Stimulated activated CD4-positive, alpha-beta T cell treated with anti-CD3 and anti-CD28 coated beads, TNF-alpha, amount 100 ng/mL, for 48 hours (primary cell): ENCODE data around the gene WAS.
"Not testable (repeated sequence)": the region's sequence is repeated elsewhere in the genome, so short reads cannot be mapped to it uniquely, and the experiment has no call there.

Experiments used
- DNase-seq, 3 donors: peaks; one replicate each; pipeline ENCODE4 v3.0.0-alpha.2; 2020; ENCODE audit warnings: low read depth in 3 of 3

WAS gene

DNA sequence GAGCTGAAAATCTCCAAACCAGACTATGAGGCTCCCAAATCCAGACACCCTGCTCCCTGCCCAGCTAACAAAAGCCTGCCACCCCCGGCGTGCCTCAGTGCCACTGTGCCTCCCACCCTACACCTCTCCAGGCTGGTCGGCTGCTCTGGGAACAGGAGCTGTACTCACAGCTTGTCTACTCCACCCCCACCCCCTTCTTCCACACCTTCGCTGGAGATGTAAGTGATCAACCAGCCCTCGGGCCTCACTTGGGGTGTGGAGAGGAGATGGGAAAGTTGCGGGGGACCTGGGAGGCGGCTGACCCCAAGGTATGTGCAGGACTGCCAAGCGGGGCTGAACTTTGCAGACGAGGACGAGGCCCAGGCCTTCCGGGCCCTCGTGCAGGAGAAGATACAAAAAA lies 1.8 kb downstream of the WAS start:
- no peak for DNase-seq

DNA sequence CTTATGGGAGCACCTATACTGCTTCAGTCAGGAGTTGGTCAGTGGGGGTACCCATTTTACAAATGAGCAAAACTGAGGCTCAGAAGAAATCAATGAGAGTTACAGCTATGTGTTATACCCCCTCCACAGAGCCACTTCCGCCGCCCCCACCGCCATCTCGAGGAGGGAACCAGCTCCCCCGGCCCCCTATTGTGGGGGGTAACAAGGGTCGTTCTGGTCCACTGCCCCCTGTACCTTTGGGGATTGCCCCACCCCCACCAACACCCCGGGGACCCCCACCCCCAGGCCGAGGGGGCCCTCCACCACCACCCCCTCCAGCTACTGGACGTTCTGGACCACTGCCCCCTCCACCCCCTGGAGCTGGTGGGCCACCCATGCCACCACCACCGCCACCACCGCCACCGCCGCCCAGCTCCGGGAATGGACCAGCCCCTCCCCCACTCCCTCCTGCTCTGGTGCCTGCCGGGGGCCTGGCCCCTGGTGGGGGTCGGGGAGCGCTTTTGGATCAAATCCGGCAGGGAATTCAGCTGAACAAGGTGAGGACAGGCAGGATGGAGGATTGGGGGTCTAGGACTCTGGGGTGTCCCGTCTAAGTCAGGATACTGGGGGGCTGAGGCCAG lies 5.0 kb downstream of the WAS start:
- DNase-seq = no peak

DNA sequence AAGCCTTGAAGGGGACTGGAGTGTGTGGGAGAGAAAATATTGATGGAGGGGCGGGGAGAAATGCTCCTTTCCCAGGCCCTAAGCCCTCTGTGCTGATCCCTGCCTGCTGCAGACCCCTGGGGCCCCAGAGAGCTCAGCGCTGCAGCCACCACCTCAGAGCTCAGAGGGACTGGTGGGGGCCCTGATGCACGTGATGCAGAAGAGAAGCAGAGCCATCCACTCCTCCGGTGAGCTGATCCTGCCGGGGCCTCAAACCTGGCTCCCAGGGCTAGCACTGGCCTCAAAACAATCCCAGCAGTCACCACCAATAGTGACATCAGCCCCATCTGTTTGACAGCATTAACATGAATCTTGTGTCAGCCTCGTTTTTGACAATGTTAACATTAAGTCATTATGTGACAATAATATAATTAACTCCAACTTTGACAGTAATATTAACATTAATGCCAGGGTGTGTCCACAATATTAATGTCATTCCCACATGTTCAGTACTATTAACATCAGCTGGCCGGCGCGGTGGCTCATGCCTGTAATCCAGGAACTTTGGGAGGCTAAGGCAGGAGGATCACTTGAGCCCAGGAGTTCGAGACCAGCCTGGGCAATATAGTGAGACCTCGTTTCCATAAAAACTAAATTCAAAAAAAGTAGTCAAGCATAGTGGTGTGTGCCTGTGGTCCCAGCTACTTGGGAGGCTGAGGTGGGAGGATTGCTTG lies 5.8 kb downstream of the WAS start:
- no peak for DNase-seq

DNA sequence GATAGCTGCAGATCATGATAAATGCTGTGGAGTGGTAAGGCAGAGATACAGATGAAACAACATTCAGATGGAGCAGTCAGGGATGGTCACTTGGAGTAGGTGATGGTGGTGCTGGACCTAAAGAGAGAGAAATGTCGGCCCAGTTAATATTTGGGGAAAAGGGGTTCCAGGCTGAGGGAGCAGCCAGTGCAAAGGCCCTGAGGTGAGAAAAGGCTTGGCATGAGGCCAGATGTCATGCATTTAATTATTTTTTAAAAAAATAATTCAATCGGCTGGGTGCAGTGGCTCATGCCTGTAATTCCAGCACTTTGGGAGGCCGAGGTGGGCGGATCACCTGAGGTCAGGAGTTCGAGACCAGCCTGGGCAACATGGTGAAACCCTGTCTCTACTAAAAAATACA lies 8.1 kb downstream of the WAS start:
- DNase-seq = not testable (repeated sequence)

DNA sequence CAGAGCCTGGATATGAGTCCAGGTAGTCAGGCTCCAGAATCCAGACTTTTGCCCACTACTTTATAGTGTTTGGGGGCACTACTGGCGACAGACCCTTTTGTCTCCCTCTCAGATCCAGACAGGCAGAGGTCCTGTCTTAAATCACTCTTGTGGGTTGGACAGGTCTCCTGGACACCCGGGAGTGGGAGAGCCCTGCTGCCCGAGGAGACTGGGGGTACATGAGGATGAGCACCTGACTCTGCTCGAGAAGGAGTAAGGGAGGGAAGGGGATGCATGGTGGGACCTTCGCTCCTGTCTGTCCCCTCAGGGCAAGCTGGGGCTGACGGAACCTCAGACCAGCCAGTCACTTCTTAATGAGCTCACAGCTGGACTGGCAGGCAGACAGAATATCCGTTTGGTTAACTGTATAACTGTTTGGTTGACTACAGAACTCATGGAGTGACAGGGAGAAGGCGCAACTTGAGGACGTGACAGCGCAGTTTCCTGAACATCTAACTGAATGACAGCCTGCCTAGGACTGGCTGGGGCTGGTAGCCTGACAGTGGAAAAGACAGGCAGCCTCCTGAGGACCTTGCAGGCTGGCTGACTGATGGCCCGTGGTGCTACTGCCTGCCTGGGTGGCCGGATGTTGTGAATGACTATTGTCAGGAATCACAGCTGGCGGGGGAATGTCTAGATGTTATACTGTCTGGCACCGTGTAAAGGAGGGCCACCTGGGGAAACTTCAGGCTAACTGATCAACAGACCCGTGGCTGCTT lies 11.4 kb downstream of the WAS start:
- DNase-seq = no peak

DNA sequence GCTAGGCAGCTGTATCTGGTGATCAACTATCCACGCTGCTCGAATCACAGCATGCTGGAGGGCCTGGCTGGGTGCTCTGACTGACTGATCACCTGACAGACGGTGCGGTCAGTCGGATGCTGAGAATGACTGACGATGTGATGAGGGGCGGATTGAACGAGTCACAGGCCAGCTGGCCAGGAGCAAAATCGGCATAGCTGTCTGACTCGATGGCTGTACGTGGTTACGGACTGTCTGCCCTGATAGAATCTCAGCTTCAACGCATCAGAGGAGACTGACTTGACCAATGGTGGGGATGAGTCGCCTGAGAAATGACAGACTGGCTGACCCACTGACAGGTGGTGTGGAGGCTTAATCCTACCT lies 11.9 kb downstream of the WAS start:
- no peak for DNase-seq

DNA sequence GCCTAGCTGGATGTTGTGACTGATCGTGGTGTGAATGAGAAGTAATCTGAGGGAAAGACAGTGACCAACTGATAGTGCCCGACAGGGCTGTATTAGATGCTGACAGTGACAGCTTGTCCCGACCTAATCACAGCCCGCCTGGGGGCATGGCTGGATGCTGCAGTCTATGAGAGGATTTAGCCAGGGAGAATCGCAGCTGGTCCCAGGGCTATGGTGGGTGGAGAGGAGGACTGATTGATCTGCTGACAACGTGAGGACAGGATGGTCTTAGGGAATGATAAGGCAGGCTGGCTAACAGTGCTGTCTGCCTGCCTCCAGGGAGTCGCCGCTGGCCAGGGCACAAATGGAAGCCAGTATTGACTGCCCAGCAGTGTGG lies 12.3 kb downstream of the WAS start:
- no peak for DNase-seq

DNA sequence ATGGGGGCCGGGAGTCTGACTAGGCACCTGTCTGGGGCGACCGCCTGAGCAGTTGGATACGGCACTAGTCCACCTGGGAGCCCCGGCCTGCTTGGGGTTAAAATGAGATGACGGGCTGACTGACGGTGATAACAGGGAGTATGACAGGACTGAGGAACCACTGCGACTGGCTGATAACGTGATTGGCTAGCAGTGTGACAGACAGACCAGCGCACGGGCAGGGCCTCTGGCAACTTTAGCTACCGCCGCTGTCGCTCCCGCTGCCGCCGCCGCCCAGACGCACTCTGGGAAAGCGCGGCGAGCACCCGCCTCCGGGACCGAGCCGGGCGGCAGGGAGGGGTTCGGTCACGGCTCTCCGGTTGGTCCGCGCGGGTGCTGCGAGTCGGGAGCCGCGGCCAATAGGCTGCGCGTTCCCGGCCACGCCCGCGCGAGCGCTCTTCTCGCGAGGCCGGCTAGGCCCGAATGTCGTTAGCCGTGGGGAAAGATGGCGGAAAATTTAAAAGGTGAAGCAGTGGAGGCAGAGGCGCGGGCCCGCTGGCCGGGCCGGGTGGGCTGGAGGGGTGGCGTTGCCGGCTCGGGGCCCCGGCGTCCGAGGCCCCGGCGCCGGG lies 12.8 kb downstream of the WAS start, which contains the start of gene SUV39H1:
Gene SUV39H1 (plus strand): TSS at position 434 of the 608 bp plus-strand sequence. CDS start 51 bp downstream, at position 485.
- peak; percentile 61 to 75 (median 73) for DNase-seq

DNA sequence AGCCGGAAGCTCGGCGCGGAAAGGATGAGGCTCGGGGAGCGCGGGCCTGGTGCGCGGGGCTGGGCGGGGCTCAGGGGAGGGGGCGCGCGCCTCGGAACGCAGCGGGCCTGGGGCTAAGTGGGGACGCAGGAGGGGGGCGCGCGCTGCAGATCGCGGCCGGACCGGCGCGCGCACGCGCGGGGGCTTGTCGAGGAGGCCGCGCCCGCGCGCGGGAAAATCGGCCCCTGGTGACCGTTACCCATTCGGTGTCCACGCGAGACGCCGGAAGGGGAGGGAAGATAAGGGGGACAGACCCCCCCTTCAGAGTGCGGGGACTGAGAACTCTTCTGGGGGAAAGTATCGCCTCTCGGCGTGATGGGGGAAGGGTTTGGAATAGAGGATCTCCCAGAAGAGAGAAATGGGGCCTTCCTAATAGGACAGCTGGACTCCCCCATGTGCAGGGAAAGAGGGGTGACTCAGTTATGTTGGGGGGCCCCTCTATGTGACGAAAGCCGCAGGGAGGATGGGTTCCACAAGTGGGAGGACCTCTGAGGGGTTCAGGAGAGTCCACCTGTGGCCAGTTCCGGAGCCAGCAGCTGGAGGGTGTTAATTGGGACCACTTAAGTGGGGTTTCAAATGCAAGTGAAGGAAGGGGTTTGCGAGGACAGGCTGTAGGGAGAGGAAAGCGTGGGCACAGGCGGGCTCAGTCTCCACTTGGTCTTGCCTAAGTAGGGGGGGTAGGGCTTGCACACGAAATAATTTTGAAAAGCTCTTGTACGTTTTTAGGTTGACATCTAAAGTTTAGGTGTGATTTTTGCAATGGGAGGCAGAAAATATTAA lies 13.5 kb downstream of the WAS start:
- no peak for DNase-seq

DNA sequence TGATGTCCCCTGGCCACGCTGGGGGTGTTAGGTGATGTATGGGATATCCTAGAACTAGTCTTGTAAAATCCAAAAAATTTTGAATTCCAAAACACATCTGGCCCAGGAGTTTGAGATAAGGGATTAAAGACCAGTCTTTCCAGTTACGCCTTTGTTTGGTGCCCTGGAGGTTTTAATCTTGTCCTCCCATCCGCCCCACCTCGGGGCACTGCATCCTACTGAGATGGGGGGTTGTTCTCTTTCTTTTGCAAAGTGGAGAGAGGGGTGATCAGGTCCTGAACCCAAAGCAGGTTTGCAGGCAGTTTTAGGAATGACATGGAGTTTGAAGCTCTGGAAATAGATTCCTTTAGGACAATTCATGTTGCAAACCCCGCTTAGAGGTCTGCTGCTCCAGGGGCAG lies 14.7 kb downstream of the WAS start:
- no peak for DNase-seq

DNA sequence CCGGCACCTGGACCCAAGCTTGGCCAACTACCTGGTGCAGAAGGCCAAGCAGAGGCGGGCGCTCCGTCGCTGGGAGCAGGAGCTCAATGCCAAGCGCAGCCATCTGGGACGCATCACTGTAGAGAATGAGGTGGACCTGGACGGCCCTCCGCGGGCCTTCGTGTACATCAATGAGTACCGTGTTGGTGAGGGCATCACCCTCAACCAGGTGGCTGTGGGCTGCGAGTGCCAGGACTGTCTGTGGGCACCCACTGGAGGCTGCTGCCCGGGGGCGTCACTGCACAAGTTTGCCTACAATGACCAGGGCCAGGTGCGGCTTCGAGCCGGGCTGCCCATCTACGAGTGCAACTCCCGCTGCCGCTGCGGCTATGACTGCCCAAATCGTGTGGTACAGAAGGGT lies 16.6 kb downstream of the WAS start:
- DNase-seq = no peak

DNA sequence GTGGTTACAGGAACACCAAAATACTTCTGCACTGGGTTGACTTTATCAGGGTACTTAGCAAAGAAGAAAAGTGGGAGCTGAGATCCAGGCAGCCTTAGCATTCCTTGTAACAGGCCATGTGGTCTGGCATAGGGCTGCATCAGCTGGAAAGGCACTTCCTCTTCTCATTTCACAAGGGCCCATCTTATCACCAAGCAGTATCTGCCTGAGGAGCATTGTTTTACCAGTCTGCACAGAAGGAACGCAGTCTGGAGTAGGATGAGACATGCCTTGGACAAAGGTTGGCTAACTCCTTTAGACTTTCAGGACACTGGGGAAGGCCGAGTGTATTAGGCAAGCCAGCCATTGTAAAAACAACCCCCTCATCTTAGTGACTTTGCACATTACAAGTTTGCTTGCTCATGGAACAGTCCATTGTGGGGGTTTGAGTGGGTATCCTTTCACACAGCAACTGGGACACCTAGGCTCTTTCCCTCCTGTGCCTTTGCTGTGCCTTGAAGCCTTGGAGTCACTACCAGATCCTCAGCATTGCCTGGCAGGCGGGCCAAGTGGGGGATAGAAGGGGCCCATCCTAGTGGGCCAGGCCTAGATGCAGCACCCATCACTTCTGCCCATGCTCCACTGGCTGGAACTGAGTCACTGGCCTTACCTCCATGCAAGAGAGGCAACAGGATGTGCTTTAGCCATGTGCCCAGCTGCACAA lies 17.5 kb downstream of the WAS start:
- no peak for DNase-seq

DNA sequence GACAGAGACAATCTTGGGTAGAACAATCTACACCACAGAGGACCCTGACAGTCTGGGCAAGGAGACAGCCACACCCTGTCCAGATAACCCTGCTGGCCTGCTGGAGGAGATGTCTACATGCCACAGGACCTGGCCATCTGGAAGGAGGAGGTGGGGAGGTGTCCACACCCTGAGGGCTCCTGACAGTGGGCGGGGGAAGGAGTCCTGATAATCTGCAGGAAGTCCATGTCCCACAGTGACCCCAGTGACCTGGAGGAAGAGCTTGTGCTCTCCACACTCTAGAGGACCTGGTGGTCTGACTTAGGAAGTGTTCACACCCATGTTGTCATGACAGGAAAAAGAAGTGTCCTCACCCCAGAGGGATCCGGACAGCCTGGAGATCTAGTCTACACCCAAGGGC lies 18.4 kb downstream of the WAS start:
- DNase-seq = no peak

DNA sequence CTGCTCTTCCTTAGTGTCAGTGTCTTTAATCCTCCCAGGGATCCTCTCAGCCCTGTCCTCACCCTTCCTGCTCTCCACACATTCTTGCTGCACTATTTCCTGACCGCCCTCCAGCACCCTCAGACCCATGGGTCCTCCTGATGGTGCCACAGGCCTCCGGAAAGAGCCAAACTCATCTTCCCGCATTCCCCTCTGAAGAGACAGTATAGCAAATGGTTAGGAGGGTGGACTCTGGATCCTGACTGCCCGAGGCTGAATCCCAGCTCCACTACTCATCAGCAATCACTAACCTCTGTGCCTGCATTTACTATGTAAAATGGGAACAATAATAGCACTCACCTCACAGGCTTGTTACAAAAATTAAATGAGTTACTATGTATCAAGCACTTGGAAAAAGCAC lies 19.1 kb downstream of the WAS start:
- no peak for DNase-seq

DNA sequence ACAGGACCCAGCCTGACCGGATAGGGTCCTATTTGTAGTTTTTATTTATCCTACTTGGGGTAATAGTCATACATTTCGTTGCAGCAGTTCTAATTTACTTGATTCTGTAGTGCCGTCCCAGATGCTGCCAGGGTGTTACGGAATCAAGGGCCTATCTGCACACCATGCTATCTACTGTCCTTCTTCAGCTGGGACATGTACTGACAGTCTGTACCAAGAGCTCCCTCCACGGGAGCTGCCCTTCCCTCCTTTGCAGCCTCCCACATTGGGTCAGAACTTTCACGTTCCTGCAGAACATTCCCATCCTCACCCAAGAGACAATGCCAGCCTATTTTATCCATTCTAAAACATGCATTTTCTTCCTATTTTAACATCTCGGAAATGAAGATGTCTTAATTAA lies 19.6 kb downstream of the WAS start:
- no peak for DNase-seq

DNA sequence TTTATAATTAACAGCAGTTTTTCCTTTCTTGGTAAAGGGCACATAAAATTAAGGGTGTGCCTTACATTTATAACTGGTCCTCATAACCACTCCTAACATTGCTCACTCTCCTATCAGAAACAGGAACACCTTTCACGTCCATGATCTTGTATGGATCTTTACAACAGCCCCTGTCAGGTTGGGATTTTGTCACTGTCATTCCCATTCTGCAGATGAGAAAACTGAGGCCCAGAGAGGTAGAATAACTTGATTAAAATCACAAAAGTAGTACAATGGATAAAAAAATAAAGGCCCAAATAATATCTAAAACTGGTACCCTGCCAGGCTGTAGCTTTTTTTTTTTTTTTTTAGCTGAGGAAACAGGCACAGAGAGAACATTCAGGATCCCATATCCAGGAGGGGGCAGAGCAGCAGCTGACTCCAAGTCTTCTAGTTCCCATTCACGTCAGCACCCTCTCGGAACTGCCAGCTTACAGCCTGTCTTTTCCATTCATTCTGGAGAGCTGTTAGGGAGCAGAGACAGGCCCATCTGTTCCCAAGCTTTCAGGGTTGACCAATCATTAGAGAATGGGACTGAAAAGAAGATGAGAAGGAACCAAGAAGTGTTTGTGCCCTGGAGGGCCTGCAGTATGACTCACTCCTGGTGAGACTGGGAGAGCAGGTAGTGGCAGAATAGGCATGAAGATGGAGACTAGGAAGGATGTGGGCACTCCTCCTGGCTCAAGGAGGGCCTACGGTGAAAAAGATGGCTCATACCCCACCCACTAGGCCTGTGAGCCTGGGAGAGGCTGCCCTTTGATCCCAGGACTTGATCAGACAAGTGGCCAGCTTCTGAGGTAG lies 20.3 kb downstream of the WAS start:
- DNase-seq = no peak

DNA sequence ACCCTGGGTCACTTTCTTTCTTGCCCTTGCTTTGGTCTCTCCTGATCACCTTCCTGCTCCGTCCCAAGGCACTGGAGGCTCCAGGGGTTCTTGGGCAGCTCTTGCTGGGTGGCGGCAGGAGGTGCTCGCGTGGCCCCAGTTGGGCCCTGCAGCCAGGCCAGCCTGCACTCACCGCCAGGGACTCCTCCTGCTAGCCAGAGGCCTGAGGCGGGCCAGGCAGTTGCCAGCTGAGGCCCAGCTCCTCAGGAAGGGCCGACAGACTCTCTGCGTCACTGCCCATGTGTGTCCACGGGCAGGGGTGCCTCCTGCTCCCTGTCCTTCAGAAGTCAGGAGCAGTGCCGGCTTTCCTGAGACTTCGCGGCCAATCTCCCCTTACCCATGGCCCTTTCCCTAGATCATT lies 22.3 kb downstream of the WAS start:
- DNase-seq = no peak

DNA sequence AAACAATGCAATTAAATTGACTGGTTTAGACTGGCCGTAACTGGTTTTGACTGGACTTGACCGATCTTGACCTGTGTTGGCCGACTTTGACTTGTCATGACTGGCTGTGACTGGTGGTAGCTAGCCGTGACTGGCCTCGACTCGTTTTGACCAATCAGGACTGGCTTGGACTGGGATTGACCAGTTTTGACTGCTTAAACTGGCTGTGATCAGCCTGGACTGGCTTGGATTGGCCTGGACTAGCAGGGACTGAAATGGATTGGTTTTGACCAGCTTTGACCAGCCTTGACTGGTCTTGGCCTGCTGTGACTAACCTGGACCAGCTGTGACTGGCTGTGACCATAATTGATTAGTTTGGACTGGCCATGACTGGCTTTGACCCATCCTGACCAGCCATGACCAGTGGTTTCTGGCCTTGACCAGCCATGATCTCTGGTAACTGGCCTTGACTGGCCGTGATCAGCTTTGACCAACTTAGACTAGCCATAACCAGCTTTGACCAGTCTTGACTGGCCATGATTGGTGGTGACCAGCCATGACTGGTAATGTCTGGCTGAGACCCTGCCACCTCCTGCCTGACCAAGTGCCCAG lies 26.0 kb downstream of the WAS start:
- no peak for DNase-seq

DNA sequence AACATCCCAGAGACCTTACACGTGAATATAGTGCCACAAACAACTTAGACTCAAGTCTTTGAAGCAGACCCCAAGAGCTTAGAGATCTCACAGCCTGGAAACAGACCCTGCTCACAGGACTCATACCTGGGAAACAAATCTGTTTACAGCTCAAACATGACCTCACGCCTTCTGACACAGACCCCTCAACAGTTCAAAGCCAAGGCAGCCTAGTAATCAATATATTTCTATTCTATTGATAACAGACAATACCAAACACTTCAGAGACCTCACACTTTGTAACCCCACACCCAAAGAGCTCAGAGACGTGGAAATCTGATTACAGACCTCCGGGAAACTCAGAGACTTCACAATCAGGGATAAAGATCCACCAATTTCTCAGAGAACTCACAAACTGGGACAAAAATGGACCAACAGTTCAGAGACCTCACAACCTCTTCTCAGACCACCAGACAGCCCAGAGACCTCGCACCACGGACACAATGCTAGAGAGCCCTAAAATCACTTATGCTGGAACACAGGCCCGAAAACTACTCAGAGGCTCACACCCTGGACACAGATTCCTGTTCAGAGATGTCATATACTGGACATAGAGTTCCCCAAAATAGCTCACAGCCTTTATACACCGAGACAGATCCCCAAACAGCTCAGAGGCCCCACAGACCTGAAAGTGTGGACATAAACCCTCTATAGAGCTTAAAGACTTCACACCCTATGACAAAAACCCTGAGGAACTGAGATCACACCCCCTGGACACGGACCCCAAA lies 27.7 kb downstream of the WAS start:
- DNase-seq = no peak
